H9 (cell line): ENCODE measurements around the gene SPTA1. TPM values are rescaled to one million over a fixed set of nuclear protein-coding genes. Genes with fewer than 3 reads are reported as not detected.

ENCODE experiments used
- DNase-seq: peaks from one replicate; pipeline ENCODE4 v3.0.0-alpha.2; 2017
- H2AFZ ChIP-seq: one replicate; pipeline ENCODE4 v1.6.1; 2013; ENCODE audit warnings: mild to moderate bottlenecking, low read length, control low read depth, moderate library complexity
- H2AK5ac ChIP-seq: 2 replicates; pipeline ENCODE4 v1.6.1; 2013; ENCODE audit warnings: low read length, control low read depth, mixed read lengths; ENCODE audit not compliant: insufficient read length
- H2BK120ac ChIP-seq: one replicate; pipeline ENCODE4 v1.6.1; 2013; ENCODE audit warnings: low read depth, mild to moderate bottlenecking, low read length, control low read depth, inconsistent platforms; ENCODE audit not compliant: poor library complexity, severe bottlenecking
- H2BK12ac ChIP-seq: 2 replicates; pipeline ENCODE4 v1.6.1; 2013; ENCODE audit warnings: low read length, control low read depth, mixed read lengths, low read depth; ENCODE audit not compliant: insufficient read length
- H2BK15ac ChIP-seq: 2 replicates; pipeline ENCODE4 v1.6.1; 2013; ENCODE audit warnings: low read depth, low read length, control low read depth
- H2BK20ac ChIP-seq: one replicate; pipeline ENCODE4 v1.6.1; 2013; ENCODE audit warnings: low read depth, mild to moderate bottlenecking, low read length, control low read depth, inconsistent platforms; ENCODE audit not compliant: poor library complexity, severe bottlenecking
- H2BK5ac ChIP-seq: 2 replicates; pipeline ENCODE4 v1.6.1; 2013; ENCODE audit warnings: low read length, control low read depth, mixed read lengths; ENCODE audit not compliant: insufficient read length
- H3K14ac ChIP-seq: 2 replicates; pipeline ENCODE4 v1.6.1; 2013; ENCODE audit warnings: low read length, control low read depth; ENCODE audit not compliant: insufficient read depth
- H3K18ac ChIP-seq: 2 replicates; pipeline ENCODE4 v1.6.1; 2013; ENCODE audit warnings: low read depth, mild to moderate bottlenecking, mixed read lengths, low read length, control low read depth; ENCODE audit not compliant: insufficient read length
- H3K23ac ChIP-seq: 2 replicates; pipeline ENCODE4 v1.6.1; 2013; ENCODE audit warnings: low read length, control low read depth, mixed read lengths, low read depth; ENCODE audit not compliant: insufficient read length
- H3K23me2 ChIP-seq: 2 replicates; pipeline ENCODE4 v1.6.1; 2013; ENCODE audit warnings: low read depth, mild to moderate bottlenecking, mixed read lengths, low read length, control low read depth; ENCODE audit not compliant: insufficient read length, poor library complexity, severe bottlenecking
- H3K27ac ChIP-seq: 2 replicates; pipeline ENCODE4 v1.5.1; 2013; ENCODE audit warnings: low read length, control low read depth, mixed read lengths, low read depth; ENCODE audit not compliant: insufficient read length
- H3K27me3 ChIP-seq: 2 replicates; pipeline ENCODE4 v1.6.1; 2013; ENCODE audit warnings: low read length, control low read depth, inconsistent platforms; ENCODE audit not compliant: insufficient read depth
- H3K4ac ChIP-seq: 2 replicates; pipeline ENCODE4 v1.6.1; 2013; ENCODE audit warnings: low read depth, mild to moderate bottlenecking, control low read depth, inconsistent platforms, low read length, moderate library complexity
- H3K4me1 ChIP-seq: 2 replicates; pipeline ENCODE4 v1.6.1; 2013; ENCODE audit warnings: low read length, control low read depth, inconsistent platforms; ENCODE audit not compliant: insufficient read depth
- H3K4me2 ChIP-seq: 2 replicates; pipeline ENCODE4 v1.6.1; 2013; ENCODE audit warnings: low read length, control low read depth, mixed read lengths; ENCODE audit not compliant: insufficient read length, insufficient read depth
- H3K56ac ChIP-seq: 2 replicates; pipeline ENCODE4 v1.6.1; 2013; ENCODE audit warnings: low read depth, mild to moderate bottlenecking, mixed read lengths, low read length, control low read depth; ENCODE audit not compliant: insufficient read length
- H3K79me1 ChIP-seq: 2 replicates; pipeline ENCODE4 v1.6.1; 2013; ENCODE audit warnings: low read depth, mild to moderate bottlenecking, moderate library complexity, low read length, control low read depth, inconsistent platforms; ENCODE audit not compliant: insufficient read depth, poor library complexity, severe bottlenecking
- H3K79me2 ChIP-seq: 2 replicates; pipeline ENCODE4 v1.6.1; 2013; ENCODE audit warnings: low read length, control low read depth, inconsistent platforms; ENCODE audit not compliant: insufficient read depth
- H3K9ac ChIP-seq: 2 replicates; pipeline ENCODE4 v1.6.1; 2013; ENCODE audit warnings: low read length, control low read depth, mixed read lengths; ENCODE audit not compliant: insufficient read length; ENCODE audit errors: extremely low read depth
- H3K9me3 ChIP-seq: one replicate; pipeline ENCODE4 v1.6.1; 2013; ENCODE audit warnings: low read depth, low read length, inconsistent platforms; ENCODE audit not compliant: control insufficient read depth
- H3T11ph ChIP-seq: one replicate; pipeline ENCODE4 v1.6.1; 2013; ENCODE audit warnings: mild to moderate bottlenecking, low read length, control low read depth, inconsistent platforms
- H4K20me1 ChIP-seq: one replicate; pipeline ENCODE4 v1.6.1; 2013; ENCODE audit not compliant: control insufficient read depth, insufficient read length, insufficient read depth
- H4K5ac ChIP-seq: 2 replicates; pipeline ENCODE4 v1.6.1; 2013; ENCODE audit warnings: low read depth, mild to moderate bottlenecking, mixed read lengths, low read length, control low read depth; ENCODE audit not compliant: insufficient read length
- H4K8ac ChIP-seq: replicated peaks from 2 replicates; pipeline ENCODE4 v1.6.1; 2013; ENCODE audit warnings: low read length, control low read depth, mixed read lengths, low read depth; ENCODE audit not compliant: insufficient read length
- H4K91ac ChIP-seq: 2 replicates; pipeline ENCODE4 v1.6.1; 2013; ENCODE audit warnings: low read depth, mild to moderate bottlenecking, moderate library complexity, mixed read lengths, low read length, control low read depth; ENCODE audit not compliant: insufficient read length
- H3K27ac Mint-ChIP-seq, 3 experiments: 2 replicates in 2 of 3; 3 replicates in 1 of 3; pipeline ENCODE4 v1.8.0; 2020 to 2021; ENCODE audit warnings: mixed read lengths in 3 of 3, mild to moderate bottlenecking in 1 of 3, moderate library complexity in 1 of 3
- H3K27me3 Mint-ChIP-seq: 2 replicates; pipeline ENCODE4 v1.8.0; 2021; ENCODE audit warnings: low read depth, mild to moderate bottlenecking, moderate library complexity, mixed read lengths
- H3K36me3 Mint-ChIP-seq, 3 experiments: 2 replicates in 2 of 3; 3 replicates in 1 of 3; pipeline ENCODE4 v1.8.0; 2020 to 2021; ENCODE audit warnings: low read depth in 3 of 3, mixed read lengths in 3 of 3; ENCODE audit not compliant: insufficient read depth in 1 of 3
- H3K4me1 Mint-ChIP-seq, 2 experiments: 2 replicates each; pipeline ENCODE4 v1.8.0; 2020; ENCODE audit warnings: mixed read lengths in 2 of 2
- H3K4me3 Mint-ChIP-seq, 2 experiments: 2 replicates in 1 of 2; 3 replicates in 1 of 2; pipeline ENCODE4 v1.8.0; 2020 to 2021; ENCODE audit warnings: mild to moderate bottlenecking in 2 of 2, mixed read lengths in 2 of 2, moderate library complexity in 1 of 2
- H3K9me3 Mint-ChIP-seq, 2 experiments: 2 replicates in 1 of 2; 3 replicates in 1 of 2; pipeline ENCODE4 v1.8.0; 2020; ENCODE audit warnings: mild to moderate bottlenecking in 2 of 2, mixed read lengths in 2 of 2, moderate library complexity in 1 of 2
- CTCF ChIP-seq: fragments of 200-600 bp; sonication (generic); conservative IDR thresholded peaks from 3 replicates; pipeline ENCODE4 v1.8.0; 2021; ENCODE audit warnings: antibody characterized with exemption, mild to moderate bottlenecking
- total RNA-seq: library from RNA; stranded (reverse); gene quantifications from 2 replicates; pipeline ENCODE4 v1.2.1, GENCODE V29; 2021

SPTA1 gene
- total RNA-seq, 1 experiment from 2014 or later = not detected

DNA sequence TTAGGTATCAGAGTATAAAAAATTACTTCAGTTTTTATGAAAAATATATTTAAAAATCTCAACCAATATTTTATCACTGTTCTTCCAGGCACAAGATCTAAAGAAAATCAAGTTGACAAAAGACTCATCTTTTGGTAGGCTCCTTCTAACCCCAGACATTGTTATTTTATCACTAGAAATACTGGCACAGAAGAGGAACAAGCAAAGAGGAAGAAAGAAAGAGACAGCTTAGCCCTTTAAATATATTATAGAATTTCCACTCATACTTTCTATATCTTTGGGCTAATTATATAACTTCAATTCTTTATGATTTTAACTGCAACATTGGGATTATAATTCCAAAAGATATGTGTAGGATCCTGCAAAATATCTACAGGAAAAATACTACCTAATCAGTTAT, 32.4 kb downstream of the SPTA1 start:
- no peak overlapping the region for H3K18ac ChIP-seq
- no peak overlapping the region for H2BK120ac ChIP-seq
- Mint-ChIP-seq H3K36me3 (no peaks in the 10 kb centered on the region), H3K27ac (no peak overlapping the region), H3K4me1 (no peaks in the 10 kb centered on the region), H3K9me3 (no peaks in the 10 kb centered on the region), H3K27me3 (no peaks in the 10 kb centered on the region), H3K4me3 (no peak overlapping the region)
- H3T11ph ChIP-seq = no peak overlapping the region
- TF ChIP-seq CTCF = no peak
- no peak overlapping the region for H3K4ac ChIP-seq
- H3K4me2 ChIP-seq = no peak overlapping the region
- H4K91ac ChIP-seq = no peak overlapping the region
- no peak overlapping the region for H3K14ac ChIP-seq
- no peaks in the 10 kb centered on the region for H3K79me2 ChIP-seq
- H3K56ac ChIP-seq = no peak overlapping the region
- H2BK20ac ChIP-seq = no peak overlapping the region
- H3K27ac ChIP-seq = no peak overlapping the region
- no peak overlapping the region for H4K8ac ChIP-seq
- H3K9ac ChIP-seq = no peak overlapping the region
- H3K9me3 ChIP-seq = no peaks in the 10 kb centered on the region
- H3K27me3 ChIP-seq = no peaks in the 10 kb centered on the region; the same call in 1 of the 2 replicates
- no peaks in the 10 kb centered on the region for H3K79me1 ChIP-seq
- H3K23ac ChIP-seq = no peak overlapping the region
- no peak overlapping the region for H2AFZ ChIP-seq
- no peak overlapping the region for H4K5ac ChIP-seq
- H2AK5ac ChIP-seq = no peak overlapping the region
- DNase-seq = no peak
- no peaks in the 10 kb centered on the region for H4K20me1 ChIP-seq
- H2BK15ac ChIP-seq = no peak overlapping the region
- no peak overlapping the region for H2BK12ac ChIP-seq
- H3K23me2 ChIP-seq = no peaks in the 10 kb centered on the region
- H2BK5ac ChIP-seq = no peak overlapping the region
- H3K4me1 ChIP-seq = no peaks in the 10 kb centered on the region; the same call in 1 of the 2 replicates
